Measurements from ENCODE around the gene HUS1B.

- TF ChIP-seq CTCF (IDR thresholded peaks at IDR 0.05; ENCODE audit: control extremely low read depth in 1 of 3, insufficient read depth in 1 of 3, low read depth in 1 of 3, low read length in 3 of 3) (no peak), GABPA (IDR thresholded peaks at IDR 0.05; ENCODE audit: borderline replicate concordance, insufficient read depth, low read length) (no peak), EP300 (IDR thresholded peaks at IDR 0.05; ENCODE audit: borderline replicate concordance in 1 of 2, low read depth in 2 of 2, low read length in 2 of 2) (no peak)
Observed at GRCh38 chr6:684831-685636, 28.1 kb upstream of the HUS1B start.
